Astrocyte (in vitro differentiated cells and primary cell): ENCODE data around the gene KANK4. TPM values are rescaled to one million over a fixed set of nuclear protein-coding genes. Genes with fewer than 3 reads are reported as not detected.
A peak's percentile ranks its signal among the peaks of the same experiment; 100 is the strongest.

Experiments used
- DNase-seq: peaks from one replicate; pipeline ENCODE4 v3.0.0-alpha.2; 2010; ENCODE audit warnings: low read depth
- FAIRE-seq: peaks from 2 replicates; lab custom pipeline; 2011; peaks lifted over from hg19 to GRCh38; lab: Jason Lieb, UNC
- H2AFZ ChIP-seq: 2 replicates; pipeline ENCODE4 v1.6.0; 2012; ENCODE audit warnings: low read depth, low read length, inconsistent platforms
- H3K27ac ChIP-seq: 2 replicates; pipeline ENCODE4 v1.5.1; 2011; ENCODE audit warnings: low read depth, low read length, inconsistent platforms
- H3K27me3 ChIP-seq: 2 replicates; pipeline ENCODE4 v1.6.0; 2011; ENCODE audit warnings: low read length, inconsistent platforms; ENCODE audit not compliant: insufficient read depth
- H3K36me3 ChIP-seq: 2 replicates; pipeline ENCODE4 v1.5.1; 2011; ENCODE audit warnings: low read length, inconsistent platforms; ENCODE audit not compliant: insufficient read depth
- H3K4me1 ChIP-seq: 2 replicates; pipeline ENCODE4 v1.5.1; 2011; ENCODE audit warnings: low read length, inconsistent platforms; ENCODE audit not compliant: insufficient read depth
- H3K4me2 ChIP-seq: 2 replicates; pipeline ENCODE4 v1.6.0; 2012; ENCODE audit warnings: low read length, inconsistent platforms
- H3K4me3 ChIP-seq: 2 replicates; pipeline ENCODE4 v1.5.1; 2011; ENCODE audit warnings: low read depth, mild to moderate bottlenecking, low read length, inconsistent platforms; ENCODE audit not compliant: insufficient read depth
- H3K79me2 ChIP-seq: 2 replicates; pipeline ENCODE4 v1.6.0; 2012; ENCODE audit warnings: mild to moderate bottlenecking, low read length, inconsistent platforms; ENCODE audit not compliant: insufficient read depth
- H3K9ac ChIP-seq: 2 replicates; pipeline ENCODE4 v1.6.0; 2012; ENCODE audit warnings: mild to moderate bottlenecking, low read length, inconsistent platforms
- H3K9me3 ChIP-seq: 2 replicates; pipeline ENCODE4 v1.5.1; 2012; ENCODE audit warnings: low read depth, mild to moderate bottlenecking, low read length, inconsistent platforms; ENCODE audit not compliant: insufficient read depth
- H4K20me1 ChIP-seq: 2 replicates; pipeline ENCODE4 v1.6.0; 2012; ENCODE audit warnings: low read length, inconsistent platforms; ENCODE audit not compliant: insufficient read depth
- H3K27ac Mint-ChIP-seq: one replicate; pipeline ENCODE4 v1.8.0; 2021; ENCODE audit warnings: mild to moderate bottlenecking, mixed read lengths; ENCODE audit not compliant: unreplicated experiment
- H3K27me3 Mint-ChIP-seq: one replicate; pipeline ENCODE4 v1.8.0; 2021; ENCODE audit warnings: low read depth, mixed read lengths; ENCODE audit not compliant: unreplicated experiment
- H3K36me3 Mint-ChIP-seq: one replicate; pipeline ENCODE4 v1.8.0; 2021; ENCODE audit warnings: low read depth, mixed read lengths; ENCODE audit not compliant: unreplicated experiment
- H3K4me1 Mint-ChIP-seq: one replicate; pipeline ENCODE4 v1.8.0; 2021; ENCODE audit warnings: low read depth, mixed read lengths; ENCODE audit not compliant: unreplicated experiment
- H3K4me3 Mint-ChIP-seq: one replicate; pipeline ENCODE4 v1.8.0; 2021; ENCODE audit warnings: mild to moderate bottlenecking, moderate library complexity, mixed read lengths; ENCODE audit not compliant: unreplicated experiment
- H3K9me3 Mint-ChIP-seq: one replicate; pipeline ENCODE4 v1.8.0; 2021; ENCODE audit warnings: mild to moderate bottlenecking, mixed read lengths; ENCODE audit not compliant: unreplicated experiment
- CTCF ChIP-seq: IDR thresholded peaks from 2 replicates; pipeline ENCODE4 v1.5.1; 2011; ENCODE audit warnings: low read depth, mild to moderate bottlenecking, inconsistent platforms, low read length, moderate library complexity; ENCODE audit not compliant: insufficient read depth
- EZH2 ChIP-seq: IDR thresholded peaks from 2 replicates; pipeline ENCODE4 v1.6.1; 2012; ENCODE audit warnings: mild to moderate bottlenecking, low read length, inconsistent platforms; ENCODE audit not compliant: insufficient read depth
- total RNA-seq: library from RNA; stranded (reverse); gene quantifications from 2 replicates; pipeline ENCODE4 v1.2.1, GENCODE V29; 2021

Gene KANK4
- total RNA-seq, 1 donor from 2014 or later, result 8.5 TPM

GRCh38 chr1:62207187-62207586 lies 112.0 kb downstream of the KANK4 start:
- no peak overlapping the region for H3K4me3 Mint-ChIP-seq
- no peak for FAIRE-seq
- H3K4me2 ChIP-seq, result no peak overlapping the region

GRCh38 chr1:62198781-62199125 lies 120.5 kb downstream of the KANK4 start:
- no peak for FAIRE-seq
- DNase-seq, result peak; percentile 16
- H3K27ac Mint-ChIP-seq, result peak overlapping the region; percentile 83
- Histone ChIP-seq H3K36me3 (no peaks in the 10 kb centered on the region), H3K9ac (no peak overlapping the region), H3K79me2 (no peaks in the 10 kb centered on the region), H3K27me3 (peaks cover 33% of the 10 kb centered on the region), H3K4me2 (no peak overlapping the region), H3K9me3 (no peaks in the 10 kb centered on the region), H3K27ac (no peak overlapping the region), H3K4me3 (no peak overlapping the region), H4K20me1 (no peaks in the 10 kb centered on the region), H2AFZ (no peak overlapping the region), H3K4me1 (no peaks in the 10 kb centered on the region)
- H3K36me3 Mint-ChIP-seq, result peaks cover 2% of the 10 kb centered on the region
- H3K4me1 Mint-ChIP-seq, result peaks cover 13% of the 10 kb centered on the region
- peaks cover 13% of the 10 kb centered on the region for H3K27me3 Mint-ChIP-seq
- no peak for TF ChIP-seq EZH2
- TF ChIP-seq CTCF, result no peak
- no peak overlapping the region for H3K4me3 Mint-ChIP-seq
- peaks cover 3% of the 10 kb centered on the region for H3K9me3 Mint-ChIP-seq

More at GRCh38 chr1:62207187-62207586, 112.0 kb downstream of the KANK4 start:
- H3K4me1 ChIP-seq, result no peaks in the 10 kb centered on the region
- Mint-ChIP-seq H3K4me1 (peaks cover 4% of the 10 kb centered on the region), H3K27me3 (no peaks in the 10 kb centered on the region), H3K27ac (no peak overlapping the region), H3K36me3 (peaks cover 40% of the 10 kb centered on the region), H3K9me3 (peaks cover 26% of the 10 kb centered on the region)
- H3K79me2 ChIP-seq, result no peaks in the 10 kb centered on the region
- no peak overlapping the region for H3K4me3 ChIP-seq
- DNase-seq, result no peak
- no peak overlapping the region for H2AFZ ChIP-seq
- no peak for TF ChIP-seq CTCF
- TF ChIP-seq EZH2, result no peak
- H3K27ac ChIP-seq, result no peak overlapping the region
- H3K27me3 ChIP-seq, result no peaks in the 10 kb centered on the region
- no peak overlapping the region for H3K9ac ChIP-seq
- no peaks in the 10 kb centered on the region for H4K20me1 ChIP-seq
- no peaks in the 10 kb centered on the region for H3K36me3 ChIP-seq
- no peaks in the 10 kb centered on the region for H3K9me3 ChIP-seq

- Histone ChIP-seq H4K20me1 (no peaks in the 10 kb centered on the region), H3K79me2 (no peaks in the 10 kb centered on the region), H2AFZ (no peak overlapping the region), H3K36me3 (no peaks in the 10 kb centered on the region), H3K9me3 (no peaks in the 10 kb centered on the region), H3K4me3 (no peak overlapping the region), H3K27ac (no peak overlapping the region), H3K9ac (no peak overlapping the region), H3K27me3 (peaks cover 33% of the 10 kb centered on the region), H3K4me1 (no peaks in the 10 kb centered on the region), H3K4me2 (no peak overlapping the region)
- Mint-ChIP-seq H3K36me3 (peaks cover 2% of the 10 kb centered on the region), H3K4me3 (no peak overlapping the region), H3K9me3 (peaks cover 3% of the 10 kb centered on the region), H3K4me1 (peaks cover 13% of the 10 kb centered on the region), H3K27ac (peak overlapping the region; percentile 83), H3K27me3 (peaks cover 13% of the 10 kb centered on the region)
- no peak for FAIRE-seq
- DNase-seq, result no peak
- TF ChIP-seq EZH2, result no peak
These were observed 121.0 kb downstream of the KANK4 start for GRCh38 chr1:62198069-62198780.
